Upper lobe of left lung (tissue), 6 donors: Measurements from ENCODE around the gene KIF6. TPM values are rescaled to one million over a fixed set of nuclear protein-coding genes. Genes with fewer than 3 reads are reported as not detected.

Experiments
- ATAC-seq, 2 donors: fragments of 200-7000 bp; cut with Tn5 transposase; one replicate each; pipeline ENCODE4 v1.9.1; 2022; ENCODE audit warnings: mild to moderate bottlenecking in 2 of 2, moderate library complexity in 2 of 2; ENCODE audit not compliant: low FRiP score in 2 of 2
- DNase-seq, 2 donors: peaks; one replicate each; pipeline ENCODE4 v3.0.0-alpha.2; 2019 to 2020
- H3K27ac ChIP-seq, 4 donors: fragments of 200-600 bp; sonication (generic); one replicate each; pipeline ENCODE4 v1.5.1; 2016 to 2019
- H3K27me3 ChIP-seq, 4 donors: fragments of 200-600 bp; sonication (generic); one replicate each; pipeline ENCODE4 v1.5.1; 2017 to 2019
- H3K36me3 ChIP-seq, 4 donors: fragments of 200-600 bp; sonication (generic); one replicate each; pipeline ENCODE4 v1.5.1; 2016 to 2019
- H3K4me1 ChIP-seq, 4 donors: fragments of 200-600 bp; sonication (generic); one replicate each; pipeline ENCODE4 v1.5.1; 2018 to 2019
- H3K4me3 ChIP-seq, 4 donors: fragments of 200-600 bp; sonication (generic); one replicate each; pipeline ENCODE4 v1.5.1; 2017 to 2019; ENCODE audit warnings: mild to moderate bottlenecking in 2 of 4, moderate library complexity in 1 of 4
- H3K9me3 ChIP-seq, 4 donors: fragments of 200-600 bp; sonication (generic); one replicate each; pipeline ENCODE4 v1.5.1; 2018 to 2019
- EP300 ChIP-seq, 4 donors: sonication (generic); formaldehyde crosslinking; IDR thresholded peaks; one replicate each; pipeline ENCODE4 v1.5.1; 2017; ENCODE audit warnings: antibody characterized with exemption in 4 of 4, control low read depth in 2 of 4
- POLR2A ChIP-seq, 4 donors: fragments of 450-650 bp; IDR thresholded peaks; one replicate each; pipeline ENCODE4 v1.5.1; 2016 to 2017; ENCODE audit warnings: antibody characterized with exemption in 4 of 4, mild to moderate bottlenecking in 2 of 4
- POLR2AphosphoS5 ChIP-seq, 2 donors: sonication (generic); formaldehyde crosslinking; IDR thresholded peaks; one replicate each; pipeline ENCODE4 v1.5.1; 2017; ENCODE audit warnings: antibody characterized with exemption in 2 of 2
- WGBS, 2 donors: methylation state at CpG; one replicate each; pipeline ENCODE4 v1.1.5; 2017 to 2018; 5-methylcytosine and 5-hydroxymethylcytosine counted together
- total RNA-seq, 6 donors: library from RNA; depleted of rRNA in 4 of 6; stranded (reverse); fragments of >200 nt in 4 of 6; gene quantifications; one replicate each; pipeline versions ENCODE4 v1.1.0 to v1.2.1, GENCODE V29; 2016 to 2021
- TF ChIP-seq, protein P1 (sequence below), 6 experiments: fragments of 450-650 bp in 4 of 6; fragments of 200-600 bp in 2 of 6; sonication (generic) in 2 of 6; IDR thresholded peaks; one replicate each; pipeline ENCODE4 v1.5.1; 2016 to 2019; ENCODE audit warnings: antibody characterized with exemption in 6 of 6
- donor health status: DM: no; HTN: no; CAD: no; lungs with moderate emphysema.
- donor health status: DM: no; HTN: yes; CAD: no; lungs with severe emphysema.

The KIF6 gene
- total RNA-seq, 6 donors from 2014 or later, result 0.55 to 7.9 (median 1.5) TPM

DNA sequence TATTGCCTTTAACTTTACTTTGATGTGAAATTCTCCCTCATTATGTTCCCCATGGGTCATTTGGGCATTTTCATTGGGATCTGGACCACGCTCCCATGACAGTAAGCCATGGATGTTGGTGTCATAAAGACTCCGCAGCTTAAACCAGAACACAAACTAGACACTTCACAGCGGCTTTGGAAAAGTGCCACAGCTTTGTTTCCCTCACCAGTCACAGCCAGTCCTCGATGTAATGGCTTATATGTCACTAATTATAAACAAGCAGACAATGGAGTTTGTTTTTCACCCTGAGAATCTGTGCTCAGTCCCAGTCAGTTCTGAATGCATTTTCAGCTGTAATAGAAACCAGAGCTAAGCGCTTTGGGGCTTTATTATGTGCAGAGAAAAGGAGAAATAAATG lies 43.8 kb upstream of the KIF6 start:
- no peak for ATAC-seq
- WGBS, 2 donors, result 71 to 72% methylated on average over 5 of the region's 5 CpGs
- Histone ChIP-seq H3K4me1 (no peaks in the 10 kb centered on the region), H3K27ac (no peak overlapping the region), H3K27me3 (no peaks in the 10 kb centered on the region), H3K9me3 (no peaks in the 10 kb centered on the region), H3K4me3 (no peak overlapping the region), H3K36me3 (no peaks in the 10 kb centered on the region)
- TF ChIP-seq POLR2AphosphoS5 (IDR thresholded peaks at IDR 0.05) (no peak), POLR2A (IDR thresholded peaks at IDR 0.05) (no peak), EP300 (IDR thresholded peaks at IDR 0.05) (no peak)
- TF ChIP-seq, protein P1, sequence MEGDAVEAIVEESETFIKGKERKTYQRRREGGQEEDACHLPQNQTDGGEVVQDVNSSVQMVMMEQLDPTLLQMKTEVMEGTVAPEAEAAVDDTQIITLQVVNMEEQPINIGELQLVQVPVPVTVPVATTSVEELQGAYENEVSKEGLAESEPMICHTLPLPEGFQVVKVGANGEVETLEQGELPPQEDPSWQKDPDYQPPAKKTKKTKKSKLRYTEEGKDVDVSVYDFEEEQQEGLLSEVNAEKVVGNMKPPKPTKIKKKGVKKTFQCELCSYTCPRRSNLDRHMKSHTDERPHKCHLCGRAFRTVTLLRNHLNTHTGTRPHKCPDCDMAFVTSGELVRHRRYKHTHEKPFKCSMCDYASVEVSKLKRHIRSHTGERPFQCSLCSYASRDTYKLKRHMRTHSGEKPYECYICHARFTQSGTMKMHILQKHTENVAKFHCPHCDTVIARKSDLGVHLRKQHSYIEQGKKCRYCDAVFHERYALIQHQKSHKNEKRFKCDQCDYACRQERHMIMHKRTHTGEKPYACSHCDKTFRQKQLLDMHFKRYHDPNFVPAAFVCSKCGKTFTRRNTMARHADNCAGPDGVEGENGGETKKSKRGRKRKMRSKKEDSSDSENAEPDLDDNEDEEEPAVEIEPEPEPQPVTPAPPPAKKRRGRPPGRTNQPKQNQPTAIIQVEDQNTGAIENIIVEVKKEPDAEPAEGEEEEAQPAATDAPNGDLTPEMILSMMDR (IDR thresholded peaks at IDR 0.05), result no peak
- DNase-seq, result no peak

DNA sequence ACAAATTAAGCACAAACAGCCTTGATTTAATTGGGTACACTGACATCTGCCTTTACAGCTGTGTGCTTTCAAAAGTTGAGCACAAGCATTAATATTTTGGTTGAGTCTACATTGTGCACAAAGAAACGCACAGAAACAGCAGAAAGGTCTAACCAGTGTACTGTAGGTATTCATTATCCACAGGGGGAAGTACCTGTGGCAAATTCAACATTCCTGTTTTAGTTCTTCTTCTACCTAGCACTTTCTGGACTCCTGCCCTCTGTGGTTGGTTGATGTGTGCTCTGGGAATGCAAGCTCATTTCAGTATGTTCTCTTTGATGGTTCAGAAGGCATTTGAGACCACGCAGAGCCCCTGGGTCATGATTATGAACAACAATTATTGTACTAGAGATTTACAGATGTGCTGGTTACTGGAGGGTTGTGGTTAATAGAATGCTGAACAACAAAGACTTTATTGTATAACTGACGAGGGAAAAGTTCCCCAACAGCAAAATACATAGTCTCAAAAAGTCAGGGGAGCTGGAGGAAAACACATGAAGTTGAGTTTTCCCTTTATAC lies 40.4 kb upstream of the KIF6 start:
- DNase-seq (no peak), ATAC-seq (no peak)
- no peaks in the 10 kb centered on the region for H3K4me1 ChIP-seq
- H3K36me3 ChIP-seq, result no peaks in the 10 kb centered on the region
- WGBS, 2 donors, result 70 to 77% methylated on average over 3 of the region's 3 CpGs
- H3K9me3 ChIP-seq, result no peaks in the 10 kb centered on the region
- TF ChIP-seq POLR2A (IDR thresholded peaks at IDR 0.05), result no peak
- no peak for TF ChIP-seq EP300 (IDR thresholded peaks at IDR 0.05)
- TF ChIP-seq, protein P1 (IDR thresholded peaks at IDR 0.05), result no peak
- TF ChIP-seq POLR2AphosphoS5 (IDR thresholded peaks at IDR 0.05), result no peak
- no peak overlapping the region for H3K4me3 ChIP-seq
- no peak overlapping the region for H3K27ac ChIP-seq
- H3K27me3 ChIP-seq, result no peaks in the 10 kb centered on the region

DNA sequence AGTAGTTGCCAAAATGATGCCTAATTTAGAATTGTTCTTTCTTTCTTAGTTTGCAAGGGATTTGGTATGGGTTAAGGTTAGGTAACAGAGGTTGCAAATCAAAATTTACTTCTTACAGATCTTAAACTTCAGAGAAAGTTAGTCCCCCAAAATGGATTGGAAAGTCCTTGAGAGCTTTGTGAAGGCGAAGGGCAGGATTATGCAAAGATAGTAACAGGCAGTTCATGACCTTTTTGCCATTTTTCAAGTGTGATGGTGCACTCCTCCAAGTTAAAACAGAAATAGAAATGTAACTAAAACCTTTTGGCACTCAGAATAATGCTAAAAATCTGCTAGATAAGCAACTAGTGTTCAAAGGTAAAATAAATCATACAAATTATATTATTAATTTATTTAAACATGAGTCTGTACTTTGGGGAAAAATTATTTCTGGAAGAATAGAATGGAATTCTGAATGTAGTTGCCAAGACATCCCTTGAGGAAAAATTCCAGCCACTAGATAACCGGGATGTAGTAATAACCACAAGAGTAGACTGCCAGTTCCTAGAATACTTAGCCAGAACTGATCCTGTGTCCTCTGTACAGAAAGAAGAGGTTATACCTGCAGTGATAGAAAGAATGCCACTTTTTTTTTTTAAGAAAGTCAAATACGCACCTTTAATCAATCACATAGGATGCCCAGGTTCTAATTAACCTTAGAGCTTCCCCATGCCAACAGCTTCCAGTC lies 35.2 kb upstream of the KIF6 start:
- no peaks in the 10 kb centered on the region for H3K36me3 ChIP-seq
- no peaks in the 10 kb centered on the region for H3K4me1 ChIP-seq
- TF ChIP-seq, protein P1 (IDR thresholded peaks at IDR 0.05), result no peak
- TF ChIP-seq POLR2AphosphoS5 (IDR thresholded peaks at IDR 0.05) (no peak), EP300 (IDR thresholded peaks at IDR 0.05) (no peak), POLR2A (IDR thresholded peaks at IDR 0.05) (no peak)
- ATAC-seq (peak in 1 of 2 donors; percentile 55), DNase-seq (no peak)
- no peak overlapping the region for H3K27ac ChIP-seq
- WGBS, 2 donors, result 67 to 78% methylated on average over 3 of the region's 3 CpGs
- H3K27me3 ChIP-seq, result no peaks in the 10 kb centered on the region
- no peak overlapping the region for H3K4me3 ChIP-seq
- H3K9me3 ChIP-seq, result no peaks in the 10 kb centered on the region

DNA sequence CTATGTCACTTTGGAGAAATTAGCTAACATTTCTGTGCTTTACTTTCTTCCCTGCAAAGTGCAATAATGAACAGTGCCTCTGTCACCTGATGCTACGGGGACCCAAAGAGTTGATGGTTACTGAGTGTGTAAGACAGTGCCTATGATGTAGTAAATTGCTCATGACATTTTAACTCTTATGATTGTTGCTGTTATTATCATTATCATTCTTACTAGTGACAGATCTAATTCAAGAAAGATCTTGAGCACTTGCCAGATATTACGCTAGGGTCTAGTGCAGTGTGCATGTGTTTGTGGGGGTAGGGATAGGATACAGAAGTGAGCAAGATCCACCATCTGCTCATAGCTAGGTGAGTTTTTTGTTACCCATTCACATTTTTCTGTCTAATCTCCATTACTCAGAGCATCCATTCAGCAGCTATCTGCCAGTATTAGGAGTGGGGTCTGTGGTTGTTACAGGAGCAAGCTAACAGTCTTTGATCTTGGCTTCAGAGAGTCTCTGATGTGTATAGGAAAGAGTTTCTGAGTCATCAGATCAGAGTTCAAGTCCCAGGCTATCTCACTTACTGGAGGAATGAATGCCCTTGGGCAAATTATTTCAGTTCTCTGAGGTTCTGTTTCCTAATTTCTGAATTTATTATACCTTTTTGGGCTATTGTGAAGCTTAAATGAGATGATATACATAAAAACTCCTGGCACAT lies 33.8 kb upstream of the KIF6 start:
- Histone ChIP-seq H3K27me3 (no peaks in the 10 kb centered on the region), H3K9me3 (no peaks in the 10 kb centered on the region), H3K4me1 (no peaks in the 10 kb centered on the region), H3K27ac (no peak overlapping the region), H3K4me3 (no peak overlapping the region), H3K36me3 (no peaks in the 10 kb centered on the region)
- WGBS, 2 donors, result 87 to 89% methylated on average over 2 of the region's 2 CpGs
- DNase-seq (no peak), ATAC-seq (no peak)
- no peak for TF ChIP-seq POLR2AphosphoS5 (IDR thresholded peaks at IDR 0.05)

DNA sequence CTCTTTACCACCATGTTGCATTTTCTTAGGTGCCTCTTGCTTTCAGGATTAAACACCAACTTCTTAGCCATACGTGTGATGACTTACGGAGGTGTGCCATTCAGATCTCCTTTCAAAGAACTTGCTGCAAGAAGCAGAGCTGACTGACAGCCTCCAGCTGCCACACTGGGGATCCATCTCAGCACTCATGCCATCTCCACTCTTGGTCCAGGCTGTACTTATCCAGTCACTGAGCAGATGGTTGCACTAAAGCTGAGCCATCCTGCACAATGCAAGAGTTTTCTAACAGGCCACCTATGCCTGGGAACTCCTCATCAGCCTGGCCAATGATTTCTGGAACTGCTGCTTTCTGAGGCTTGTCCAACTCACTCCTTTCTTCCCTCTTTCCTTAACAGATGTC lies 31.4 kb upstream of the KIF6 start:
- ATAC-seq (no peak), DNase-seq (no peak)
- Histone ChIP-seq H3K9me3 (no peaks in the 10 kb centered on the region), H3K4me3 (no peak overlapping the region), H3K4me1 (no peaks in the 10 kb centered on the region), H3K36me3 (no peaks in the 10 kb centered on the region), H3K27me3 (no peaks in the 10 kb centered on the region), H3K27ac (no peak overlapping the region)
- TF ChIP-seq, protein P1 (IDR thresholded peaks at IDR 0.05), result no peak
- no peak for TF ChIP-seq POLR2A (IDR thresholded peaks at IDR 0.05)
- no peak for TF ChIP-seq EP300 (IDR thresholded peaks at IDR 0.05)
- no peak for TF ChIP-seq POLR2AphosphoS5 (IDR thresholded peaks at IDR 0.05)
- 89 to 90% methylated on average over 2 of the region's 2 CpGs for WGBS, 2 donors
